ENCODE results near the gene AFP.

GRCh38 chr4:73436674-73437557 is 895 bp downstream of the AFP start:
- no peak for TF ChIP-seq CTCF (IDR thresholded peaks at IDR 0.05; ENCODE audit: low read depth, low read length)
- TF ChIP-seq MAX (IDR thresholded peaks at IDR 0.05; ENCODE audit: low read depth, low read length) = no peak
- no peak for TF ChIP-seq POLR2A (IDR thresholded peaks at IDR 0.05; ENCODE audit: extremely low read depth, insufficient read length)

All from NB4 (cell line).